HEK293T (cell line): ENCODE data around the gene BOC.

ENCODE experiments used
- ARNT ChIP-seq: fragments of 450-650 bp; IDR thresholded peaks from 2 replicates; pipeline ENCODE4 v1.6.1; 2017; ENCODE audit warnings: mild to moderate bottlenecking
- HDGF ChIP-seq: fragments of 450-650 bp; IDR thresholded peaks from 2 replicates; pipeline ENCODE4 v1.6.1; 2017; ENCODE audit warnings: antibody characterized with exemption, borderline replicate concordance
- SP1 ChIP-seq: fragments of 450-650 bp; IDR thresholded peaks from 2 replicates; pipeline ENCODE4 v1.6.1; 2017
- SUZ12 ChIP-seq: fragments of 450-650 bp; IDR thresholded peaks from 2 replicates; pipeline ENCODE4 v1.6.1; 2016; ENCODE audit warnings: mild to moderate bottlenecking
- TARDBP ChIP-seq: fragments of 450-650 bp; IDR thresholded peaks from 2 replicates; pipeline ENCODE4 v1.6.1; 2016
- TF ChIP-seq, protein P1 (sequence below): fragments of 450-650 bp; IDR thresholded peaks from 2 replicates; pipeline ENCODE4 v1.6.1; 2016

DNA sequence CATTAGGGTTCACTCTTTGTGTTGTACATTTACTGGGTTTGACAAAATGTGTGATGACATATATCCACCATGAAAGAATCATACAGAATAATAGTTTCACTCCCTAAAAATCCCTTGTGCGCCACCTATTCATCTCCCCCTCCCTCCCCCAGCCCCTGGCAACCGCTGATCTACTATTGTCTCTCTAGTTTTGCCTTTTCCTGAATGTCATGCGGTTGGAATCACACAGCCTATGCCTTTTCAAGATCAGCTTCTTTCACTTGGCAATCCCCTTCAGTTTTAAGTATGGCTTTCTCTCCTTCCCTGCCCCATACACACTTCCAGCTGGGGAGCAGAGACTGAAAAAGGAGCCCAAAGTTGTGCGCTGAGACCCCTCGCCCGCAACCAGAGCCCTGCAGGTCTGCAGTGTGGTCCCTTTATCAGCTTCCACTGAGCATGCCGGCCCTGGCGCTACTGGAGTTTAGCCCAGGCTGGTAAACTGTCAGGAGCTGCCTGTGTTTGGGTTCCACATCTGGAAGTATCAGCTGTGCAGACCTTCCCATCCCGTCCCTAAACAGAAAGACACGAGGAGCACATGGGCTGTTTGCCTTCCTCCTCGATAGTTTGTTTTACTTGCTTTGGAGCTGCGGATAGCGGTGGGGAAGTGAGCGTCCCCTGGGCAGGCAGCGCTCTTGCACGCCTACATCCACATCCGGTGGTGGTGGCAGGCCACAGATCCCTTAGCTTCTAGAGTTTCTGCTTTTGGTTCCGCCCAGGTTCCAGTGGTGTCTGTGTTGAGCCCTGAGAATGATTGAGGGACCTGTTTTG, 12.3 kb downstream of the BOC start:
- TF ChIP-seq SUZ12 = no peak
- no peak for TF ChIP-seq TARDBP
- TF ChIP-seq SP1 = no peak
- TF ChIP-seq ARNT = no peak
- TF ChIP-seq, protein P1, sequence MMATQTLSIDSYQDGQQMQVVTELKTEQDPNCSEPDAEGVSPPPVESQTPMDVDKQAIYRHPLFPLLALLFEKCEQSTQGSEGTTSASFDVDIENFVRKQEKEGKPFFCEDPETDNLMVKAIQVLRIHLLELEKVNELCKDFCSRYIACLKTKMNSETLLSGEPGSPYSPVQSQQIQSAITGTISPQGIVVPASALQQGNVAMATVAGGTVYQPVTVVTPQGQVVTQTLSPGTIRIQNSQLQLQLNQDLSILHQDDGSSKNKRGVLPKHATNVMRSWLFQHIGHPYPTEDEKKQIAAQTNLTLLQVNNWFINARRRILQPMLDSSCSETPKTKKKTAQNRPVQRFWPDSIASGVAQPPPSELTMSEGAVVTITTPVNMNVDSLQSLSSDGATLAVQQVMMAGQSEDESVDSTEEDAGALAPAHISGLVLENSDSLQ = no peak
- TF ChIP-seq HDGF = no peak
